K562 (cell line): ENCODE results near the gene ZCCHC8. TPM values are rescaled to one million over a fixed set of nuclear protein-coding genes. Genes with fewer than 3 reads are reported as not detected.

Source experiments
- ATAC-seq: fragments of 200-7000 bp; cut with Tn5 transposase; 3 replicates; pipeline ENCODE4 v1.9.1; 2020; ENCODE audit warnings: moderate library complexity
- BruUV-seq: library from RNA; stranded (reverse); fragments of 400-500 nt; replicated peaks from 2 replicates; lab custom pipeline; 2021; lab: Mats Ljungman, UMichigan
- CTCF ChIA-PET: fragments of 300-600 bp; formaldehyde crosslinking; extraction: SDS; loops from one replicate; lab custom pipeline; 2021; ENCODE audit warnings: low intra/inter-chr PET ratio; lab: Yijun Ruan, JAX
- POLR2A ChIA-PET: fragments of 300-600, 350-650 bp; sonication (Branson Sonifier 250); formaldehyde crosslinking; extraction: SDS; loops from one replicate; lab custom pipeline; 2021; ENCODE audit warnings: antibody characterized with exemption, inconsistent platforms; lab: Yijun Ruan, JAX
- DNase-seq, 4 experiments: peaks; one replicate each; pipeline versions ENCODE4 v3.0.0 to v3.0.0-alpha.2; 2011 to 2018; ENCODE audit warnings: low spot score in 3 of 4, mixed read lengths in 3 of 4; ENCODE audit errors: extremely low read depth in 1 of 4
- FAIRE-seq: peaks from 2 replicates; lab custom pipeline; 2011; peaks lifted over from hg19 to GRCh38; lab: Jason Lieb, UNC
- H2AFZ ChIP-seq: 2 replicates; pipeline ENCODE4 v1.6.0; 2011; ENCODE audit warnings: low read depth, low read length, control low read depth, inconsistent platforms
- H3K27ac ChIP-seq: fragments of 200-600 bp; 3 replicates; pipeline ENCODE4 v1.8.0; 2011; ENCODE audit warnings: low read depth, mild to moderate bottlenecking, control low read depth, inconsistent platforms, low read length, moderate library complexity, mixed read lengths; ENCODE audit errors: extremely low read depth
- H3K27me3 ChIP-seq, 2 experiments: fragments of 300-600 bp in 1 of 2; 2 replicates in 1 of 2; 3 replicates in 1 of 2; pipeline versions ENCODE4 v1.6.0 to v1.8.0; 2011; ENCODE audit warnings: inconsistent platforms in 2 of 2, low read length in 2 of 2, mild to moderate bottlenecking in 1 of 2, mixed read lengths in 1 of 2, moderate library complexity in 1 of 2; ENCODE audit not compliant: control insufficient read depth in 2 of 2, insufficient read depth in 2 of 2
- H3K36me3 ChIP-seq: fragments of 300-600 bp; 3 replicates; pipeline ENCODE4 v1.8.0; 2011; ENCODE audit warnings: mild to moderate bottlenecking, low read length, inconsistent platforms; ENCODE audit not compliant: control insufficient read depth, insufficient read depth
- H3K4me1 ChIP-seq, 2 experiments: fragments of 200-600 bp in 1 of 2; replicated peaks in 1 of 2; 2 replicates in 1 of 2; 3 replicates in 1 of 2; pipeline versions ENCODE4 v1.5.1 to v1.8.0; 2011; ENCODE audit warnings: inconsistent platforms in 2 of 2, low read length in 2 of 2, mild to moderate bottlenecking in 1 of 2, mixed read lengths in 1 of 2, moderate library complexity in 1 of 2; ENCODE audit not compliant: control insufficient read depth in 2 of 2, insufficient read depth in 2 of 2
- H3K4me2 ChIP-seq: 2 replicates; pipeline ENCODE4 v1.6.1; 2011; ENCODE audit warnings: low read length, control low read depth, inconsistent platforms, mixed read lengths; ENCODE audit not compliant: insufficient read depth
- H3K4me3 ChIP-seq: fragments of 200-600 bp; sonication (generic), shearing (Covaris generic); 2 replicates; pipeline ENCODE4 v1.5.1; 2016; ENCODE audit warnings: control low read depth, inconsistent platforms
- H3K79me2 ChIP-seq: fragments of 200-600 bp; 3 replicates; pipeline ENCODE4 v1.8.0; 2011; ENCODE audit warnings: low read length, inconsistent platforms; ENCODE audit not compliant: control insufficient read depth, insufficient read depth
- H3K9ac ChIP-seq, 2 experiments: 2 replicates each; pipeline versions ENCODE4 v1.6.0 to v1.6.1; 2011; ENCODE audit warnings: low read depth in 2 of 2, low read length in 2 of 2, control low read depth in 1 of 2, inconsistent platforms in 1 of 2, mild to moderate bottlenecking in 1 of 2, mixed read lengths in 1 of 2; ENCODE audit not compliant: insufficient read depth in 1 of 2
- H3K9me1 ChIP-seq: one replicate; pipeline ENCODE4 v1.6.0; 2011; ENCODE audit warnings: inconsistent platforms, mild to moderate bottlenecking, low read length, moderate library complexity; ENCODE audit not compliant: control insufficient read depth, insufficient read depth
- H3K9me3 ChIP-seq: replicated peaks from 2 replicates; pipeline ENCODE4 v1.5.1; 2011; ENCODE audit warnings: low read depth, low read length, inconsistent platforms; ENCODE audit not compliant: control insufficient read depth, insufficient read depth
- H4K20me1 ChIP-seq: replicated peaks from 2 replicates; pipeline ENCODE4 v1.6.1; 2011; ENCODE audit warnings: low read length, inconsistent platforms, mixed read lengths; ENCODE audit not compliant: control insufficient read depth, insufficient read depth
- ARID1B ChIP-seq: fragments of 450-650 bp; IDR thresholded peaks from 2 replicates; pipeline ENCODE4 v1.6.1; 2016; ENCODE audit warnings: antibody characterized with exemption, mild to moderate bottlenecking, inconsistent platforms
- DPF2 ChIP-seq: fragments of 450-650 bp; IDR thresholded peaks from 2 replicates; pipeline ENCODE4 v1.6.1; 2016
- FOSL1 ChIP-seq: fragments of 200-800 bp; sonication (Bioruptor generic); conservative IDR thresholded peaks from 2 replicates; pipeline ENCODE4 v1.6.1; 2016; ENCODE audit warnings: missing genetic modification characterization, missing compliant biosample characterization
- JUN ChIP-seq, 2 experiments: sonication (generic) in 1 of 2; formaldehyde crosslinking in 1 of 2; IDR thresholded peaks; 2 replicates each; pipeline versions ENCODE4 v1.6.1 to v1.8.0; 2012 to 2022; ENCODE audit warnings: borderline replicate concordance in 2 of 2, mild to moderate bottlenecking in 2 of 2, improper control_type of control experiment in 1 of 2, low read depth in 1 of 2, low read length in 1 of 2, missing genetic modification reagents in 1 of 2
- JUND ChIP-seq, 2 experiments: IDR thresholded peaks; 2 replicates in 1 of 2; 3 replicates in 1 of 2; pipeline ENCODE4 v1.6.1; 2011; ENCODE audit warnings: borderline replicate concordance in 2 of 2, low read depth in 2 of 2, low read length in 2 of 2, improper control_type of control experiment in 1 of 2, missing biosample characterization in 1 of 2, missing genetic modification characterization in 1 of 2, missing genetic modification reagents in 1 of 2
- ZNF3 ChIP-seq: fragments of 250-450 bp; sonication (Bioruptor Pico); IDR thresholded peaks from 2 replicates; pipeline ENCODE4 v1.5.0; 2021; ENCODE audit warnings: mild to moderate bottlenecking, moderate library complexity
- WGBS: fragments of 100-300 bp; shearing (Covaris generic); methylation state at CpG from one replicate; pipeline ENCODE4 v1.1.6; 2016; ENCODE audit warnings: low coverage, mixed read lengths; ENCODE audit not compliant: insufficient coverage; ENCODE audit errors: missing lambda C conversion rate; 5-methylcytosine and 5-hydroxymethylcytosine counted together
- in situ Hi-C: fragments of 300-500 bp; cut with MboI; formaldehyde crosslinking; loops from 4 replicates; pipeline ENCODE4 v1.15.0; 2018; ENCODE audit warnings: inconsistent platforms, mixed read lengths
- intact Hi-C: fragments of 100-400 bp; cut with micrococcal nuclease; formaldehyde crosslinking; loops from 2 replicates; pipeline ENCODE4 v1.14.2; 2022
- polyA plus RNA-seq, 8 experiments: library from polyadenylated mRNA; depleted of rRNA in 4 of 8; stranded (reverse) in 5 of 8; unstranded in 3 of 8; fragments of >200 nt; fragmentation: Nextera tagmentation in 2 of 8; fragmentation: Illumina TruSeq in 1 of 8; extraction: Ambion mirVana in 2 of 8; extraction: Trizol in 1 of 8; gene quantifications; 2 replicates each; pipeline versions ENCODE4 v1.2.1 to v1.2.3, GENCODE V29; 2011 to 2014; ENCODE audit warnings: inconsistent platforms in 1 of 8, missing spikeins in 1 of 8
- total RNA-seq, 7 experiments: library from RNA; depleted of rRNA in 6 of 7; stranded (reverse); fragments of >200 nt in 6 of 7; fragmentation: Illumina TruSeq in 2 of 7; extraction: Trizol in 2 of 7; gene quantifications; 2 replicates each; pipeline versions ENCODE4 v1.2.1 to v1.2.3, GENCODE V29; 2011 to 2021; ENCODE audit warnings: low replicate concordance in 1 of 7
- TF ChIP-seq, protein P1 (sequence below), 2 experiments: fragments of 450-650 bp in 1 of 2; sonication (generic) in 1 of 2; formaldehyde crosslinking in 1 of 2; IDR thresholded peaks in 1 of 2; conservative IDR thresholded peaks in 1 of 2; 2 replicates each; pipeline versions ENCODE4 v1.6.1 to v1.8.1; 2016 to 2023; ENCODE audit warnings: mild to moderate bottlenecking in 2 of 2, moderate library complexity in 2 of 2, inconsistent platforms in 1 of 2, missing genetic modification reagents in 1 of 2
- TF ChIP-seq, protein P2 (sequence below): fragments of 450-650 bp; IDR thresholded peaks from 2 replicates; pipeline ENCODE4 v1.6.1; 2016; ENCODE audit warnings: mild to moderate bottlenecking, moderate library complexity

The ZCCHC8 gene
- total and polyA plus RNA-seq, 9 of the 15 experiments (the other 6 are each of a cell fraction or from before 2014, with no cell fraction given) = 14.8 to 50.9 (median 34.1) TPM

- H3K4me1 ChIP-seq = peaks cover 2 to 3% of the 10 kb centered on the region in 2 experiments; a peak in 4 of 5 replicates
- in situ Hi-C loops (no loop called here), intact Hi-C loops (no loop called here)
- no peak overlapping the region for H2AFZ ChIP-seq
- 56% methylated on average over 2 of the region's 2 CpGs for WGBS
- ATAC-seq = peak; percentile 31; the same call in 2 of the 3 replicates
- H3K4me2 ChIP-seq = no peak overlapping the region
- BruUV-seq = no TSS peak
- CTCF ChIA-PET = no interaction called here
- H3K36me3 ChIP-seq = no peaks in the 10 kb centered on the region
- H3K27ac ChIP-seq = no peak overlapping the region
- H3K9ac ChIP-seq = no peak overlapping the region
- H3K9me1 ChIP-seq = no peaks in the 10 kb centered on the region
- no peak overlapping the region for H3K4me3 ChIP-seq
- H3K27me3 ChIP-seq = no peaks in the 10 kb centered on the region
- POLR2A ChIA-PET = interaction anchor here (0.6 to 1.8 kb wide), 8 partner anchors 14 to 647 kb away, joined by 3 to 7 read pairs (median 4); no protein-coding TSS in a partner anchor
- peak in 1 of 4 experiments; percentile 22 for DNase-seq
- no peak for FAIRE-seq
- no peaks in the 10 kb centered on the region for H4K20me1 ChIP-seq
- H3K79me2 ChIP-seq = no peaks in the 10 kb centered on the region
- no peaks in the 10 kb centered on the region for H3K9me3 ChIP-seq
- TF ChIP-seq ZNF3 = no peak
- TF ChIP-seq, protein P1, sequence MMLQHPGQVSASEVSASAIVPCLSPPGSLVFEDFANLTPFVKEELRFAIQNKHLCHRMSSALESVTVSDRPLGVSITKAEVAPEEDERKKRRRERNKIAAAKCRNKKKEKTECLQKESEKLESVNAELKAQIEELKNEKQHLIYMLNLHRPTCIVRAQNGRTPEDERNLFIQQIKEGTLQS (IDR thresholded peaks at IDR 0.05) = peak; percentile 75
- TF ChIP-seq, protein P1 (CRISPR knock-in tag; conservative IDR thresholded peaks at IDR 0.05) = 0 out of 2 replicates have a peak, but pooled peaks have one; percentile 49
- peak; percentile 77; the same call in 1 of the 2 replicates for TF ChIP-seq JUND (IDR thresholded peaks at IDR 0.05; ENCODE audit: borderline replicate concordance, low read depth, low read length)
- peak; percentile 73; the same call in 1 of the 3 replicates for TF ChIP-seq JUND (tag; IDR thresholded peaks at IDR 0.05; ENCODE audit: borderline replicate concordance, low read depth, low read length)
- peak; percentile 68; the same call in 1 of the 2 replicates for TF ChIP-seq JUN (IDR thresholded peaks at IDR 0.05; ENCODE audit: borderline replicate concordance, low read depth, low read length)
- no peak for TF ChIP-seq JUN (CRISPR knock-in tag; IDR thresholded peaks at IDR 0.05; ENCODE audit: borderline replicate concordance)
- TF ChIP-seq FOSL1 (tag) = peak; percentile 89
- TF ChIP-seq, protein P2, sequence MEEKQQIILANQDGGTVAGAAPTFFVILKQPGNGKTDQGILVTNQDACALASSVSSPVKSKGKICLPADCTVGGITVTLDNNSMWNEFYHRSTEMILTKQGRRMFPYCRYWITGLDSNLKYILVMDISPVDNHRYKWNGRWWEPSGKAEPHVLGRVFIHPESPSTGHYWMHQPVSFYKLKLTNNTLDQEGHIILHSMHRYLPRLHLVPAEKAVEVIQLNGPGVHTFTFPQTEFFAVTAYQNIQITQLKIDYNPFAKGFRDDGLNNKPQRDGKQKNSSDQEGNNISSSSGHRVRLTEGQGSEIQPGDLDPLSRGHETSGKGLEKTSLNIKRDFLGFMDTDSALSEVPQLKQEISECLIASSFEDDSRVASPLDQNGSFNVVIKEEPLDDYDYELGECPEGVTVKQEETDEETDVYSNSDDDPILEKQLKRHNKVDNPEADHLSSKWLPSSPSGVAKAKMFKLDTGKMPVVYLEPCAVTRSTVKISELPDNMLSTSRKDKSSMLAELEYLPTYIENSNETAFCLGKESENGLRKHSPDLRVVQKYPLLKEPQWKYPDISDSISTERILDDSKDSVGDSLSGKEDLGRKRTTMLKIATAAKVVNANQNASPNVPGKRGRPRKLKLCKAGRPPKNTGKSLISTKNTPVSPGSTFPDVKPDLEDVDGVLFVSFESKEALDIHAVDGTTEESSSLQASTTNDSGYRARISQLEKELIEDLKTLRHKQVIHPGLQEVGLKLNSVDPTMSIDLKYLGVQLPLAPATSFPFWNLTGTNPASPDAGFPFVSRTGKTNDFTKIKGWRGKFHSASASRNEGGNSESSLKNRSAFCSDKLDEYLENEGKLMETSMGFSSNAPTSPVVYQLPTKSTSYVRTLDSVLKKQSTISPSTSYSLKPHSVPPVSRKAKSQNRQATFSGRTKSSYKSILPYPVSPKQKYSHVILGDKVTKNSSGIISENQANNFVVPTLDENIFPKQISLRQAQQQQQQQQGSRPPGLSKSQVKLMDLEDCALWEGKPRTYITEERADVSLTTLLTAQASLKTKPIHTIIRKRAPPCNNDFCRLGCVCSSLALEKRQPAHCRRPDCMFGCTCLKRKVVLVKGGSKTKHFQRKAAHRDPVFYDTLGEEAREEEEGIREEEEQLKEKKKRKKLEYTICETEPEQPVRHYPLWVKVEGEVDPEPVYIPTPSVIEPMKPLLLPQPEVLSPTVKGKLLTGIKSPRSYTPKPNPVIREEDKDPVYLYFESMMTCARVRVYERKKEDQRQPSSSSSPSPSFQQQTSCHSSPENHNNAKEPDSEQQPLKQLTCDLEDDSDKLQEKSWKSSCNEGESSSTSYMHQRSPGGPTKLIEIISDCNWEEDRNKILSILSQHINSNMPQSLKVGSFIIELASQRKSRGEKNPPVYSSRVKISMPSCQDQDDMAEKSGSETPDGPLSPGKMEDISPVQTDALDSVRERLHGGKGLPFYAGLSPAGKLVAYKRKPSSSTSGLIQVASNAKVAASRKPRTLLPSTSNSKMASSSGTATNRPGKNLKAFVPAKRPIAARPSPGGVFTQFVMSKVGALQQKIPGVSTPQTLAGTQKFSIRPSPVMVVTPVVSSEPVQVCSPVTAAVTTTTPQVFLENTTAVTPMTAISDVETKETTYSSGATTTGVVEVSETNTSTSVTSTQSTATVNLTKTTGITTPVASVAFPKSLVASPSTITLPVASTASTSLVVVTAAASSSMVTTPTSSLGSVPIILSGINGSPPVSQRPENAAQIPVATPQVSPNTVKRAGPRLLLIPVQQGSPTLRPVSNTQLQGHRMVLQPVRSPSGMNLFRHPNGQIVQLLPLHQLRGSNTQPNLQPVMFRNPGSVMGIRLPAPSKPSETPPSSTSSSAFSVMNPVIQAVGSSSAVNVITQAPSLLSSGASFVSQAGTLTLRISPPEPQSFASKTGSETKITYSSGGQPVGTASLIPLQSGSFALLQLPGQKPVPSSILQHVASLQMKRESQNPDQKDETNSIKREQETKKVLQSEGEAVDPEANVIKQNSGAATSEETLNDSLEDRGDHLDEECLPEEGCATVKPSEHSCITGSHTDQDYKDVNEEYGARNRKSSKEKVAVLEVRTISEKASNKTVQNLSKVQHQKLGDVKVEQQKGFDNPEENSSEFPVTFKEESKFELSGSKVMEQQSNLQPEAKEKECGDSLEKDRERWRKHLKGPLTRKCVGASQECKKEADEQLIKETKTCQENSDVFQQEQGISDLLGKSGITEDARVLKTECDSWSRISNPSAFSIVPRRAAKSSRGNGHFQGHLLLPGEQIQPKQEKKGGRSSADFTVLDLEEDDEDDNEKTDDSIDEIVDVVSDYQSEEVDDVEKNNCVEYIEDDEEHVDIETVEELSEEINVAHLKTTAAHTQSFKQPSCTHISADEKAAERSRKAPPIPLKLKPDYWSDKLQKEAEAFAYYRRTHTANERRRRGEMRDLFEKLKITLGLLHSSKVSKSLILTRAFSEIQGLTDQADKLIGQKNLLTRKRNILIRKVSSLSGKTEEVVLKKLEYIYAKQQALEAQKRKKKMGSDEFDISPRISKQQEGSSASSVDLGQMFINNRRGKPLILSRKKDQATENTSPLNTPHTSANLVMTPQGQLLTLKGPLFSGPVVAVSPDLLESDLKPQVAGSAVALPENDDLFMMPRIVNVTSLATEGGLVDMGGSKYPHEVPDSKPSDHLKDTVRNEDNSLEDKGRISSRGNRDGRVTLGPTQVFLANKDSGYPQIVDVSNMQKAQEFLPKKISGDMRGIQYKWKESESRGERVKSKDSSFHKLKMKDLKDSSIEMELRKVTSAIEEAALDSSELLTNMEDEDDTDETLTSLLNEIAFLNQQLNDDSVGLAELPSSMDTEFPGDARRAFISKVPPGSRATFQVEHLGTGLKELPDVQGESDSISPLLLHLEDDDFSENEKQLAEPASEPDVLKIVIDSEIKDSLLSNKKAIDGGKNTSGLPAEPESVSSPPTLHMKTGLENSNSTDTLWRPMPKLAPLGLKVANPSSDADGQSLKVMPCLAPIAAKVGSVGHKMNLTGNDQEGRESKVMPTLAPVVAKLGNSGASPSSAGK = no peak
- 0 out of 2 replicates have a peak, but pooled peaks have one; percentile 44 for TF ChIP-seq DPF2
- TF ChIP-seq ARID1B = peak; percentile 28; the same call in 1 of the 2 replicates
Observed at GRCh38 chr12:122449317-122449716, 51.4 kb downstream of the ZCCHC8 start.
